C4-2B (cell line): ENCODE measurements around the gene SEMA4D.

Experiments used
- CTCF ChIP-seq: fragments of 450-650 bp; conservative IDR thresholded peaks from 2 replicates; pipeline ENCODE4 v1.5.1; 2017; ENCODE audit warnings: mild to moderate bottlenecking
- ZFX ChIP-seq: fragments of 450-650 bp; IDR thresholded peaks from 2 replicates; pipeline ENCODE4 v1.6.1; 2017

- TF ChIP-seq CTCF = no peak
- TF ChIP-seq ZFX = no peak
Observed at GRCh38 chr9:89530726-89531125, 32.8 kb upstream of the SEMA4D start.
